Uterus (tissue), 2 donors: Measurements from ENCODE around the gene ZNF423.

Source experiments
- POLR2A ChIP-seq, 2 donors: fragments of 450-650 bp; IDR thresholded peaks; one replicate each; pipeline ENCODE4 v1.6.1; 2016; ENCODE audit warnings: antibody characterized with exemption in 2 of 2, mild to moderate bottlenecking in 1 of 2, moderate library complexity in 1 of 2
- TF ChIP-seq, protein P1 (sequence below), 4 experiments: fragments of 200-600 bp in 2 of 4; fragments of 450-650 bp in 2 of 4; sonication (generic) in 2 of 4; IDR thresholded peaks; one replicate each; pipeline ENCODE4 v1.5.1; 2016 to 2019; ENCODE audit warnings: antibody characterized with exemption in 4 of 4, mild to moderate bottlenecking in 2 of 4, moderate library complexity in 1 of 4

DNA sequence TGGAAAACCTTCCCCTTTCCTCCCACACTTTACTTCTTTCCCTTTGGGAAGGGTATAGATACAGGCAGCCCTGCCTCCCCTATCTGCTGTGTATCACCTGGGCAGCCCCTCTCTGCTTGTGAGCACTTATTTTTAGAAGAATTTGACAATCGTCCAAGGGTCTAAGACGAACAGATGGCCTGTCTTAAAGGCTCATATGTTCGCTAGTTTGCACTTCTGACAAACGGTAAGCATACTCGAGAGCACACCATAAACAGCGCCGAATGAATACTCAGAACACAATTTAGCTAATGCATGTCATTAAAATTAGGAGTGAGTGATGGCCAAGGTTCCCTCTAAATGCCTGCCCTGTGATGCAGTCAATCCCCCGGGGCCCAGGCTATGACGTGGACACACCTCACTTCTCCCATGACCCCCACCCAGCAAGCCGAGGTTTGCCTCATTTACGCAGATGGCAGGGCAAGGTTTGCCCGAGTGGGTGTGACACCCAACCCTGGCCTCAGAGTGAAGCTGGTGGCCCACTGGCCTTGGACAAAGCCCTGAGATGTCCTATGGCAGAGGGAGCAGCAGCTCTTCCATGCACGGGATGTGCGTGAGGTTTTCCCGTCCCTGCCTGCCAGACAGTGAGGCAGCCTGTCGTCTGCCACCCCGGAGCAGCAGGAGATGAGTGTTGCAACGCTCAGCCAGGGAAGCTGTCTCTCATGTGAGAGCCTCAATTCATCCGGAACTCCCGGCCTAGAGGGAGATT, 357.1 kb downstream of the ZNF423 start:
- TF ChIP-seq, protein P1, sequence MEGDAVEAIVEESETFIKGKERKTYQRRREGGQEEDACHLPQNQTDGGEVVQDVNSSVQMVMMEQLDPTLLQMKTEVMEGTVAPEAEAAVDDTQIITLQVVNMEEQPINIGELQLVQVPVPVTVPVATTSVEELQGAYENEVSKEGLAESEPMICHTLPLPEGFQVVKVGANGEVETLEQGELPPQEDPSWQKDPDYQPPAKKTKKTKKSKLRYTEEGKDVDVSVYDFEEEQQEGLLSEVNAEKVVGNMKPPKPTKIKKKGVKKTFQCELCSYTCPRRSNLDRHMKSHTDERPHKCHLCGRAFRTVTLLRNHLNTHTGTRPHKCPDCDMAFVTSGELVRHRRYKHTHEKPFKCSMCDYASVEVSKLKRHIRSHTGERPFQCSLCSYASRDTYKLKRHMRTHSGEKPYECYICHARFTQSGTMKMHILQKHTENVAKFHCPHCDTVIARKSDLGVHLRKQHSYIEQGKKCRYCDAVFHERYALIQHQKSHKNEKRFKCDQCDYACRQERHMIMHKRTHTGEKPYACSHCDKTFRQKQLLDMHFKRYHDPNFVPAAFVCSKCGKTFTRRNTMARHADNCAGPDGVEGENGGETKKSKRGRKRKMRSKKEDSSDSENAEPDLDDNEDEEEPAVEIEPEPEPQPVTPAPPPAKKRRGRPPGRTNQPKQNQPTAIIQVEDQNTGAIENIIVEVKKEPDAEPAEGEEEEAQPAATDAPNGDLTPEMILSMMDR (IDR thresholded peaks at IDR 0.05): no peak
- no peak for TF ChIP-seq POLR2A (IDR thresholded peaks at IDR 0.05)
